HepG2 (cell line): ENCODE results near the gene RIPK3. TPM values are rescaled to one million over a fixed set of nuclear protein-coding genes. Genes with fewer than 3 reads are reported as not detected.
A peak's percentile ranks its signal among the peaks of the same experiment; 100 is the strongest.

Experiments used
- ATF7-NPFF ChIP-seq: sonication (generic); formaldehyde crosslinking; IDR thresholded peaks from 2 replicates; pipeline ENCODE4 v1.8.1; 2023; ENCODE audit warnings: mild to moderate bottlenecking, low read depth, missing genetic modification reagents, moderate library complexity
- HNRNPK ChIP-seq: fragments of 200-400 bp; formaldehyde crosslinking; IDR thresholded peaks from 2 replicates; pipeline ENCODE4 v1.6.1; 2018; ENCODE audit warnings: low read length, low read depth, moderate library complexity, mild to moderate bottlenecking; ENCODE audit not compliant: poor library complexity, severe bottlenecking
- PRMT3 ChIP-seq: sonication (generic); formaldehyde crosslinking; IDR thresholded peaks from 2 replicates; pipeline ENCODE4 v1.8.1; 2022; ENCODE audit warnings: low read depth, mild to moderate bottlenecking, moderate library complexity, missing genetic modification reagents, borderline replicate concordance
- RBAK ChIP-seq: sonication (generic); formaldehyde crosslinking; IDR thresholded peaks from 2 replicates; pipeline ENCODE4 v1.5.1; 2020; ENCODE audit warnings: mild to moderate bottlenecking, missing genetic modification reagents
- YY1 ChIP-seq: IDR thresholded peaks from 2 replicates; pipeline ENCODE4 v1.6.1; 2011; ENCODE audit warnings: low read length, low read depth, moderate library complexity, mild to moderate bottlenecking; ENCODE audit not compliant: insufficient read depth, insufficient replicate concordance
- ZBTB1 ChIP-seq: sonication (generic); formaldehyde crosslinking; IDR thresholded peaks from 2 replicates; pipeline ENCODE4 v1.4.0; 2020; ENCODE audit warnings: missing genetic modification reagents, borderline replicate concordance
- ZNF253 ChIP-seq: sonication (generic); formaldehyde crosslinking; IDR thresholded peaks from 2 replicates; pipeline ENCODE4 v1.8.0; 2022; ENCODE audit warnings: mild to moderate bottlenecking, missing genetic modification reagents, borderline replicate concordance
- ZNF354B ChIP-seq: sonication (generic); formaldehyde crosslinking; IDR thresholded peaks from 2 replicates; pipeline ENCODE4 v1.8.0; 2022; ENCODE audit warnings: mild to moderate bottlenecking, missing genetic modification reagents
- ZNF614 ChIP-seq: IDR thresholded peaks from 2 replicates; pipeline ENCODE4 v1.6.1; 2018; ENCODE audit warnings: missing biosample characterization, missing genetic modification reagents, inconsistent platforms, borderline replicate concordance
- ZNF652 ChIP-seq: IDR thresholded peaks from 2 replicates; pipeline ENCODE4 v1.6.1; 2016; ENCODE audit warnings: low read depth, borderline replicate concordance
- ZNF841 ChIP-seq: sonication (generic); formaldehyde crosslinking; IDR thresholded peaks from 2 replicates; pipeline ENCODE4 v1.8.1; 2023; ENCODE audit warnings: missing genetic modification reagents, borderline replicate concordance
- polyA plus RNA-seq, 8 experiments: library from polyadenylated mRNA; depleted of rRNA in 3 of 8; stranded (reverse) in 7 of 8; unstranded in 1 of 8; fragments of >200 nt; fragmentation: Illumina TruSeq in 4 of 8; extraction: Trizol in 4 of 8; gene quantifications; 2 replicates each; pipeline versions ENCODE4 v1.2.1 to v1.2.3, GENCODE V29; 2011 to 2016; ENCODE audit warnings: low read depth in 4 of 8, missing spikeins in 1 of 8, mixed read lengths in 1 of 8; ENCODE audit not compliant: insufficient read depth in 1 of 8
- total RNA-seq, 5 experiments: library from RNA; depleted of rRNA; stranded (reverse); fragments of >200 nt; fragmentation: Illumina TruSeq; extraction: Trizol; gene quantifications; 2 replicates each; pipeline ENCODE4 v1.2.3, GENCODE V29; 2016; ENCODE audit warnings: low read depth in 1 of 5
- TF ChIP-seq, protein P1 (sequence below): sonication (generic); formaldehyde crosslinking; IDR thresholded peaks from 2 replicates; pipeline ENCODE4 v1.5.0; 2020; ENCODE audit warnings: mild to moderate bottlenecking, missing genetic modification reagents, borderline replicate concordance
- TF ChIP-seq, protein P2 (sequence below): IDR thresholded peaks from 2 replicates; pipeline ENCODE4 v1.6.1; 2012; ENCODE audit warnings: inconsistent platforms
- TF ChIP-seq, protein P3 (sequence below): sonication (generic); formaldehyde crosslinking; IDR thresholded peaks from 2 replicates; pipeline ENCODE4 v1.4.0; 2020; ENCODE audit warnings: mild to moderate bottlenecking, missing genetic modification reagents
- TF ChIP-seq, protein P4 (sequence below): IDR thresholded peaks from 2 replicates; pipeline ENCODE4 v1.6.1; 2016; ENCODE audit warnings: missing compliant biosample characterization, missing genetic modification reagents, borderline replicate concordance
- TF ChIP-seq, protein P5 (sequence below): sonication (generic); formaldehyde crosslinking; IDR thresholded peaks from 2 replicates; pipeline ENCODE4 v1.4.0; 2020; ENCODE audit warnings: missing genetic modification reagents, mild to moderate bottlenecking, borderline replicate concordance

The RIPK3 gene
- total and polyA plus RNA-seq, 2 of the 13 experiments (the other 11 are each of a cell fraction or from before 2014, with no cell fraction given) = not detected

DNA sequence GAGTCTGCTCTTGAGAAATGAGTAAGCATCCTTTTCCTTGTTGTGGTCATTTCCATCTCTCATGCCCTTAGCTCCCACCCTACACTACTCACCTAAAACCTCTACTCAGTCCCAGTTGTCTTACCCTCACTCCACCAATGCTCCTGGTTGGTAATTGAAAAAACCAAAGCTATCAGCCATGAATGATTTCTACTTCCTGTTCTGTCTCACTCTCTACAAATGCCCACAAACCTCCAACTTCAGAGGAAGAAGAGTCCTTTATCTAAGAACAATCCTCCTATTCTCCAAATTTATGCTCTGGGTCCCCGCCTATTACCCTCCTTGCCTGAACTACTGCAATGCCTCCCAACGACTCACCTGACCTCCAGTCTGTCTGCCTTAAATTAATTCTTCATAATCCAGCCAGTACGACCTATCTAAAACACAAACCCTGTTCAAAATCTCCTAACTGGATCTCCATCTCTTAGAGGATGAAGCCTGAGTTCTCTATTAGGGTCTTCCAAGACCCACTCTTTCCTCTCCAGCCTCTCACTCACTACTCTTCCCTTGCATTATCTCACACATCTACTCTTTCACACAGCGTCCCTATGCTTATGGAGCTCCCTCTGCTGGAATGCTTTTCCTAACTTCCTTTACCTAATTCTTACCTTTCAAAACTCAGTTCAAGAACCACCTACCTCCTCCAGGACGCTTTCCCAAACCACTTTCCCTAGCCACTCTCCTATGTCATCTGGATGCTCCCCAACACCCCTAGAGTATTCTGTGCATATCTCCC lies 42.4 kb downstream of the RIPK3 start (continued):
- TF ChIP-seq, protein P1, sequence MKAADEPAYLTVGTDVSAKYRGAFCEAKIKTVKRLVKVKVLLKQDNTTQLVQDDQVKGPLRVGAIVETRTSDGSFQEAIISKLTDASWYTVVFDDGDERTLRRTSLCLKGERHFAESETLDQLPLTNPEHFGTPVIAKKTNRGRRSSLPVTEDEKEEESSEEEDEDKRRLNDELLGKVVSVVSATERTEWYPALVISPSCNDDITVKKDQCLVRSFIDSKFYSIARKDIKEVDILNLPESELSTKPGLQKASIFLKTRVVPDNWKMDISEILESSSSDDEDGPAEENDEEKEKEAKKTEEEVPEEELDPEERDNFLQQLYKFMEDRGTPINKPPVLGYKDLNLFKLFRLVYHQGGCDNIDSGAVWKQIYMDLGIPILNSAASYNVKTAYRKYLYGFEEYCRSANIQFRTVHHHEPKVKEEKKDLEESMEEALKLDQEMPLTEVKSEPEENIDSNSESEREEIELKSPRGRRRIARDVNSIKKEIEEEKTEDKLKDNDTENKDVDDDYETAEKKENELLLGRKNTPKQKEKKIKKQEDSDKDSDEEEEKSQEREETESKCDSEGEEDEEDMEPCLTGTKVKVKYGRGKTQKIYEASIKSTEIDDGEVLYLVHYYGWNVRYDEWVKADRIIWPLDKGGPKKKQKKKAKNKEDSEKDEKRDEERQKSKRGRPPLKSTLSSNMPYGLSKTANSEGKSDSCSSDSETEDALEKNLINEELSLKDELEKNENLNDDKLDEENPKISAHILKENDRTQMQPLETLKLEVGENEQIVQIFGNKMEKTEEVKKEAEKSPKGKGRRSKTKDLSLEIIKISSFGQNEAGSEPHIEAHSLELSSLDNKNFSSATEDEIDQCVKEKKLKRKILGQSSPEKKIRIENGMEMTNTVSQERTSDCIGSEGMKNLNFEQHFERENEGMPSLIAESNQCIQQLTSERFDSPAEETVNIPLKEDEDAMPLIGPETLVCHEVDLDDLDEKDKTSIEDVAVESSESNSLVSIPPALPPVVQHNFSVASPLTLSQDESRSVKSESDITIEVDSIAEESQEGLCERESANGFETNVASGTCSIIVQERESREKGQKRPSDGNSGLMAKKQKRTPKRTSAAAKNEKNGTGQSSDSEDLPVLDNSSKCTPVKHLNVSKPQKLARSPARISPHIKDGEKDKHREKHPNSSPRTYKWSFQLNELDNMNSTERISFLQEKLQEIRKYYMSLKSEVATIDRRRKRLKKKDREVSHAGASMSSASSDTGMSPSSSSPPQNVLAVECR (CRISPR knock-in tag) = peak; percentile 21; the same call in 1 of the 2 replicates
- TF ChIP-seq, protein P2, sequence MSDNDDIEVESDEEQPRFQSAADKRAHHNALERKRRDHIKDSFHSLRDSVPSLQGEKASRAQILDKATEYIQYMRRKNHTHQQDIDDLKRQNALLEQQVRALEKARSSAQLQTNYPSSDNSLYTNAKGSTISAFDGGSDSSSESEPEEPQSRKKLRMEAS = no peak
- TF ChIP-seq ZNF652 = peak; percentile 54; the same call in 1 of the 2 replicates
- no peak for TF ChIP-seq YY1
- no peak for TF ChIP-seq ZBTB1 (CRISPR knock-in tag)
- peak; percentile 3 for TF ChIP-seq HNRNPK
- no peak; the same call in 1 of the 2 replicates for TF ChIP-seq ATF7-NPFF (CRISPR knock-in tag)
- no peak for TF ChIP-seq PRMT3 (CRISPR knock-in tag)
- TF ChIP-seq, protein P3, sequence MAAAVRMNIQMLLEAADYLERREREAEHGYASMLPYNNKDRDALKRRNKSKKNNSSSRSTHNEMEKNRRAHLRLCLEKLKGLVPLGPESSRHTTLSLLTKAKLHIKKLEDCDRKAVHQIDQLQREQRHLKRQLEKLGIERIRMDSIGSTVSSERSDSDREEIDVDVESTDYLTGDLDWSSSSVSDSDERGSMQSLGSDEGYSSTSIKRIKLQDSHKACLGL (CRISPR knock-in tag) = no peak
- no peak for TF ChIP-seq ZNF253 (CRISPR knock-in tag)
- no peak for TF ChIP-seq ZNF354B (CRISPR knock-in tag)
- TF ChIP-seq, protein P4, sequence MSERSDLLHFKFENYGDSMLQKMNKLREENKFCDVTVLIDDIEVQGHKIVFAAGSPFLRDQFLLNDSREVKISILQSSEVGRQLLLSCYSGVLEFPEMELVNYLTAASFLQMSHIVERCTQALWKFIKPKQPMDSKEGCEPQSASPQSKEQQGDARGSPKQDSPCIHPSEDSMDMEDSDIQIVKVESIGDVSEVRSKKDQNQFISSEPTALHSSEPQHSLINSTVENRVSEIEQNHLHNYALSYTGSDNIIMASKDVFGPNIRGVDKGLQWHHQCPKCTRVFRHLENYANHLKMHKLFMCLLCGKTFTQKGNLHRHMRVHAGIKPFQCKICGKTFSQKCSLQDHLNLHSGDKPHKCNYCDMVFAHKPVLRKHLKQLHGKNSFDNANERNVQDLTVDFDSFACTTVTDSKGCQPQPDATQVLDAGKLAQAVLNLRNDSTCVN (CRISPR knock-in tag) = no peak
- peak; percentile 84 for TF ChIP-seq ZNF614 (CRISPR knock-in tag)
- TF ChIP-seq, protein P5, sequence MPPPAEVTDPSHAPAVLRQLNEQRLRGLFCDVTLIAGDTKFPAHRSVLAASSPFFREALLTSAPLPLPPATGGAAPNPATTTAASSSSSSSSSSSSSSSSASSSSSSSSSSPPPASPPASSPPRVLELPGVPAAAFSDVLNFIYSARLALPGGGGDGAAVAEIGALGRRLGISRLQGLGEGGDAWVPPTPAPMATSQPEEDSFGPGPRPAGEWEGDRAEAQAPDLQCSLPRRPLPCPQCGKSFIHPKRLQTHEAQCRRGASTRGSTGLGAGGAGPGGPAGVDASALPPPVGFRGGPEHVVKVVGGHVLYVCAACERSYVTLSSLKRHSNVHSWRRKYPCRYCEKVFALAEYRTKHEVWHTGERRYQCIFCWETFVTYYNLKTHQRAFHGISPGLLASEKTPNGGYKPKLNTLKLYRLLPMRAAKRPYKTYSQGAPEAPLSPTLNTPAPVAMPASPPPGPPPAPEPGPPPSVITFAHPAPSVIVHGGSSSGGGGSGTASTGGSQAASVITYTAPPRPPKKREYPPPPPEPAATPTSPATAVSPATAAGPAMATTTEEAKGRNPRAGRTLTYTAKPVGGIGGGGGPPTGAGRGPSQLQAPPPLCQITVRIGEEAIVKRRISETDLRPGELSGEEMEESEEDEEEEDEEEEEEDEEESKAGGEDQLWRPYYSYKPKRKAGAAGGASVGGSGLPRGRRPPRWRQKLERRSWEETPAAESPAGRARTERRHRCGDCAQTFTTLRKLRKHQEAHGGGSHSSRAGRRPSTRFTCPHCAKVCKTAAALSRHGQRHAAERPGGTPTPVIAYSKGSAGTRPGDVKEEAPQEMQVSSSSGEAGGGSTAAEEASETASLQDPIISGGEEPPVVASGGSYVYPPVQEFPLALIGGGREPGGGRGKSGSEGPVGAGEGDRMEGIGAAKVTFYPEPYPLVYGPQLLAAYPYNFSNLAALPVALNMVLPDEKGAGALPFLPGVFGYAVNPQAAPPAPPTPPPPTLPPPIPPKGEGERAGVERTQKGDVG (CRISPR knock-in tag) = no peak
- no peak for TF ChIP-seq ZNF841 (CRISPR knock-in tag)
- TF ChIP-seq RBAK (CRISPR knock-in tag) = no peak
